HG03097 (cell line): ENCODE results near the gene RAD18.
A peak's percentile ranks its signal among the peaks of the same experiment; 100 is the strongest.

Source experiments
- ATAC-seq: cut with Tn5 transposase; IDR thresholded peaks from one replicate; pipeline ENCODE4 v1.9.1; 2021; ENCODE audit not compliant: unreplicated experiment, low FRiP score

The RAD18 gene

GRCh38 chr3:8903191-8903590, 60.1 kb downstream of the RAD18 start:
- no peak for ATAC-seq

- ATAC-seq, result no peak
Observed at GRCh38 chr3:8900869-8901268, 62.4 kb downstream of the RAD18 start.

- ATAC-seq, result no peak
Observed at GRCh38 chr3:8899876-8900460, 63.3 kb downstream of the RAD18 start.

- no peak for ATAC-seq
Observed at GRCh38 chr3:8895829-8896228, 67.4 kb downstream of the RAD18 start.

GRCh38 chr3:8893001-8893400, 70.3 kb downstream of the RAD18 start:
- ATAC-seq, result no peak

- no peak for ATAC-seq
Observed at GRCh38 chr3:8891774-8892173, 71.5 kb downstream of the RAD18 start.

GRCh38 chr3:8891303-8891702, 72.0 kb downstream of the RAD18 start:
- no peak for ATAC-seq

GRCh38 chr3:8888301-8888915, 74.9 kb downstream of the RAD18 start:
- ATAC-seq, result no peak

- no peak for ATAC-seq
Observed at GRCh38 chr3:8887435-8888300, 75.6 kb downstream of the RAD18 start.

- no peak for ATAC-seq
Observed at GRCh38 chr3:8886546-8886945, 76.7 kb downstream of the RAD18 start.

- ATAC-seq, result no peak
Observed at GRCh38 chr3:8885536-8886316, 77.5 kb downstream of the RAD18 start.

GRCh38 chr3:8884630-8885290, 78.5 kb downstream of the RAD18 start:
- ATAC-seq, result no peak

- no peak for ATAC-seq
Observed at GRCh38 chr3:8882642-8883041, 80.6 kb downstream of the RAD18 start.

GRCh38 chr3:8882171-8882593, 81.1 kb downstream of the RAD18 start:
- peak; percentile 91 for ATAC-seq

GRCh38 chr3:8879347-8879944, 83.8 kb downstream of the RAD18 start:
- no peak for ATAC-seq

- ATAC-seq, result no peak
Observed at GRCh38 chr3:8875836-8876235, 87.4 kb downstream of the RAD18 start.

GRCh38 chr3:8873740-8874139, 89.5 kb downstream of the RAD18 start:
- no peak for ATAC-seq

- no peak for ATAC-seq
Observed at GRCh38 chr3:8872261-8872660, 91.0 kb downstream of the RAD18 start.

GRCh38 chr3:8871306-8871705, 92.0 kb downstream of the RAD18 start:
- no peak for ATAC-seq

GRCh38 chr3:8870134-8870533, 93.1 kb downstream of the RAD18 start:
- no peak for ATAC-seq
